ENCODE measurements around the gene LRP1-AS.

Gene LRP1-AS

GRCh38 chr12:57154804-57155434 is 7.5 kb upstream of the LRP1-AS start:
- ATAC-seq: no peak

GRCh38 chr12:57154076-57154475 is 6.7 kb upstream of the LRP1-AS start:
- no peak for ATAC-seq
- TF ChIP-seq TSHZ2 (CRISPR knock-in tag; IDR thresholded peaks at IDR 0.05) (peak; percentile 33; the same call in 1 of the 2 replicates), PPARA (CRISPR knock-in tag; IDR thresholded peaks at IDR 0.05; ENCODE audit: borderline replicate concordance) (no peak), ZNF70 (CRISPR knock-in tag; IDR thresholded peaks at IDR 0.05) (peak; percentile 67)

More at GRCh38 chr12:57154804-57155434, 7.5 kb upstream of the LRP1-AS start:
- TF ChIP-seq TSHZ2 (CRISPR knock-in tag; IDR thresholded peaks at IDR 0.05): no peak
- TF ChIP-seq GLIS3 (CRISPR knock-in tag; IDR thresholded peaks at IDR 0.05): no peak
- no peak for TF ChIP-seq ZFP30 (CRISPR knock-in tag; IDR thresholded peaks at IDR 0.05)
- no peak for TF ChIP-seq ZNF70 (CRISPR knock-in tag; IDR thresholded peaks at IDR 0.05)
- TF ChIP-seq ZNF8 (CRISPR knock-in tag; IDR thresholded peaks at IDR 0.05): no peak
- TF ChIP-seq CREB5 (CRISPR knock-in tag; IDR thresholded peaks at IDR 0.05; ENCODE audit: low read depth): no peak
- TF ChIP-seq PPARA (CRISPR knock-in tag; IDR thresholded peaks at IDR 0.05; ENCODE audit: borderline replicate concordance): no peak
- no peak for TF ChIP-seq CSDC2 (CRISPR knock-in tag; IDR thresholded peaks at IDR 0.05)
- no peak for TF ChIP-seq ZFP3 (CRISPR knock-in tag; IDR thresholded peaks at IDR 0.05)
- no peak for TF ChIP-seq ARNTL (CRISPR knock-in tag; IDR thresholded peaks at IDR 0.05; ENCODE audit: borderline replicate concordance, low read depth)
- TF ChIP-seq RARB (CRISPR knock-in tag; IDR thresholded peaks at IDR 0.05): no peak
- TF ChIP-seq CSRNP3 (CRISPR knock-in tag; IDR thresholded peaks at IDR 0.05): no peak
- no peak for TF ChIP-seq POU6F1 (CRISPR knock-in tag; IDR thresholded peaks at IDR 0.05; ENCODE audit: borderline replicate concordance, low read depth)
- no peak for TF ChIP-seq TCF4 (CRISPR knock-in tag; IDR thresholded peaks at IDR 0.05; ENCODE audit: borderline replicate concordance)
- TF ChIP-seq ISL1 (CRISPR knock-in tag; IDR thresholded peaks at IDR 0.05): no peak

- no peak for ATAC-seq
- no peak for TF ChIP-seq PPARA (CRISPR knock-in tag; IDR thresholded peaks at IDR 0.05; ENCODE audit: borderline replicate concordance)
- TF ChIP-seq ISL1 (CRISPR knock-in tag; IDR thresholded peaks at IDR 0.05): peak; percentile 47
- peak; percentile 44; the same call in 1 of the 2 replicates for TF ChIP-seq TSHZ2 (CRISPR knock-in tag; IDR thresholded peaks at IDR 0.05)
- peak; percentile 75 for TF ChIP-seq TCF4 (CRISPR knock-in tag; IDR thresholded peaks at IDR 0.05; ENCODE audit: borderline replicate concordance)
These were observed 6.1 kb upstream of the LRP1-AS start for GRCh38 chr12:57153415-57153997.

Data from SK-N-SH treated with all-trans-retinoic acid at 6 μM for 48 hours (cell line).